Inflammatory macrophage treated with lipopolysaccharide for 1 hour (primary cell): ENCODE measurements around the gene RNF212.

Experiments
- DNase-seq, 2 donors: peaks; one replicate each; pipeline ENCODE4 v3.0.0-alpha.2; 2020 to 2022

Gene RNF212

GRCh38 chr4:1112821-1113182 lies 562 bp downstream of the RNF212 start:
- no peak for DNase-seq

GRCh38 chr4:1112174-1112820 lies 1.1 kb downstream of the RNF212 start:
- no peak for DNase-seq

- no peak for DNase-seq
Observed at GRCh38 chr4:1111259-1111809, 2.0 kb downstream of the RNF212 start.

- DNase-seq: no peak
Observed at GRCh38 chr4:1109898-1110506, 3.4 kb downstream of the RNF212 start.

GRCh38 chr4:1109333-1109732 lies 4.0 kb downstream of the RNF212 start:
- no peak for DNase-seq

GRCh38 chr4:1105662-1106061 lies 7.7 kb downstream of the RNF212 start:
- DNase-seq: no peak

GRCh38 chr4:1105067-1105466 lies 8.3 kb downstream of the RNF212 start:
- DNase-seq: no peak

- no peak for DNase-seq
Observed at GRCh38 chr4:1104647-1105046, 8.7 kb downstream of the RNF212 start.

- no peak for DNase-seq
Observed at GRCh38 chr4:1099684-1100335, 13.6 kb downstream of the RNF212 start.

GRCh38 chr4:1099270-1099669 lies 14.1 kb downstream of the RNF212 start:
- no peak for DNase-seq

- DNase-seq: no peak
Observed at GRCh38 chr4:1098311-1098925, 14.9 kb downstream of the RNF212 start.

- no peak for DNase-seq
Observed at GRCh38 chr4:1097553-1097952, 15.8 kb downstream of the RNF212 start.

- DNase-seq: no peak
Observed at GRCh38 chr4:1096841-1097240, 16.5 kb downstream of the RNF212 start.

GRCh38 chr4:1094336-1094690 lies 19.1 kb downstream of the RNF212 start:
- DNase-seq: no peak

GRCh38 chr4:1093391-1094335 lies 19.7 kb downstream of the RNF212 start:
- no peak for DNase-seq

GRCh38 chr4:1092983-1093361 lies 20.4 kb downstream of the RNF212 start:
- no peak for DNase-seq

GRCh38 chr4:1092026-1092982 lies 21.1 kb downstream of the RNF212 start:
- no peak for DNase-seq

- DNase-seq: no peak
Observed at GRCh38 chr4:1091561-1091995, 21.8 kb downstream of the RNF212 start.

- DNase-seq: no peak
Observed at GRCh38 chr4:1090465-1091440, 22.6 kb downstream of the RNF212 start.

- no peak for DNase-seq
Observed at GRCh38 chr4:1090036-1090435, 23.3 kb downstream of the RNF212 start.
